NAMALWA (cell line): Measurements from ENCODE around the gene PPA1.
"Not testable (repeated sequence)": the region's sequence is repeated elsewhere in the genome, so short reads cannot be mapped to it uniquely, and the experiment has no call there.

Experiments
- DNase-seq: peaks from one replicate; pipeline ENCODE4 v3.0.0-alpha.2; 2015; ENCODE audit warnings: low spot score

PPA1 gene

GRCh38 chr10:70233109-70233938 lies at the start of gene PPA1:
PPA1 (minus strand) TSS chr10:70233429; CDS start chr10:70233327, 102 bp downstream.
- DNase-seq, result peak; percentile 98

GRCh38 chr10:70281609-70282008 lies 48.4 kb upstream of the PPA1 start:
- DNase-seq, result no peak

DNA sequence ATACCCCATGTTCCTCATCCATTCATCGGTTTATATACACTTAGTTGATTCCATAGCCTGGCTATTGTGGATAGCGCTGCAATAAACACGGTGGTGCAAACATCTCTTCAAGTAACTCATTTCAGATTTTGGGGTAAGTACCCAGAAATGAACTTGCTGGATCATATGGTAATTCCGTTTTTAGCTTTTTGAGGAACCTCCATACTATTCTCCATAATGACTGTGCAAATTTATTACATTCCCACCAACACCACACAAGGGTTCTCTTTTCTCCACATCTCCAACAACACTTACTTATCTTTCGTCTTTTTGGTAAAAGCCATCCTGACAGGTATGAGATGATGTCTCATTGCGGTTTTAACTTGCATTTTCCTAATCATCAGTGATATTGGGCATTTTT lies 46.9 kb upstream of the PPA1 start:
- DNase-seq, result no peak

- no peak for DNase-seq
Observed at GRCh38 chr10:70277396-70278030, 44.3 kb upstream of the PPA1 start.

DNA sequence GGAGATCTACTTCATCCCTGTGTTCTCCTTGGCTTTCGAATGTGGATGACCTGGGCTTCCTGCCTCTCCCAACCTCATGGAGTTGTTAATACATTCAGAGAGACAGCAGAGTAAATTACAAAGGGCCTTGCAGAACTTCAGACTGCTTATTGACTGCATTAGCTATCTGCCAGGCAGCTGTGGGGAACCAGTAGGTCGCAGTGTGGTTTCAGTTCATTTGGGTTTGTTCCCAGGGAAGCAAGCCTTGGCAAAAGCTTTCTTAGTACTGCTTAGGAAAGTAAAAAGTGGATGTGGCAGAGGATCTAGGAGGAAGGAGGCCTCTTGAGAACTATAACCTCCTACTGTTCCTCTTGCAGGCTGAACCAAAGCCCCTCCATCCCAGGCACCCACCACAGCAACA lies 41.4 kb upstream of the PPA1 start:
- no peak for DNase-seq

DNA sequence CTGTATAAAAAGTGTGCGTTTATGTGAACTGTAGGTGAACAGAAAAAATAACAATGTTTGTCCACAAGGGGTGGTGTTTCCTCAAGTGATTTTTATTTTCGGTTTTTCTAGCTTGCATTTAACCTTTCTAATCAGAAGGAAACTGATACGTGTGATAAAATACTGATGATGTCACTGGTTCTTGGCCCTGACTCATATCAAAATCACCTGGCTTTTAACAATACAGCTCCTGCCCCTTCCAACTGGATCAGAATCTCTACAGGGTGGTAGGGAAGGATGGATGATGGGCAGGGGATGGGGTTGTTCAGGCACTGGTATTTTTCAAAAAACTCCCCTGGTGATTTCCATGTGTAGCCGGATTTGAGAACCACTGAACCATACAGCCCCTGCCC lies 39.7 kb upstream of the PPA1 start:
- DNase-seq, result peak; percentile 60

DNA sequence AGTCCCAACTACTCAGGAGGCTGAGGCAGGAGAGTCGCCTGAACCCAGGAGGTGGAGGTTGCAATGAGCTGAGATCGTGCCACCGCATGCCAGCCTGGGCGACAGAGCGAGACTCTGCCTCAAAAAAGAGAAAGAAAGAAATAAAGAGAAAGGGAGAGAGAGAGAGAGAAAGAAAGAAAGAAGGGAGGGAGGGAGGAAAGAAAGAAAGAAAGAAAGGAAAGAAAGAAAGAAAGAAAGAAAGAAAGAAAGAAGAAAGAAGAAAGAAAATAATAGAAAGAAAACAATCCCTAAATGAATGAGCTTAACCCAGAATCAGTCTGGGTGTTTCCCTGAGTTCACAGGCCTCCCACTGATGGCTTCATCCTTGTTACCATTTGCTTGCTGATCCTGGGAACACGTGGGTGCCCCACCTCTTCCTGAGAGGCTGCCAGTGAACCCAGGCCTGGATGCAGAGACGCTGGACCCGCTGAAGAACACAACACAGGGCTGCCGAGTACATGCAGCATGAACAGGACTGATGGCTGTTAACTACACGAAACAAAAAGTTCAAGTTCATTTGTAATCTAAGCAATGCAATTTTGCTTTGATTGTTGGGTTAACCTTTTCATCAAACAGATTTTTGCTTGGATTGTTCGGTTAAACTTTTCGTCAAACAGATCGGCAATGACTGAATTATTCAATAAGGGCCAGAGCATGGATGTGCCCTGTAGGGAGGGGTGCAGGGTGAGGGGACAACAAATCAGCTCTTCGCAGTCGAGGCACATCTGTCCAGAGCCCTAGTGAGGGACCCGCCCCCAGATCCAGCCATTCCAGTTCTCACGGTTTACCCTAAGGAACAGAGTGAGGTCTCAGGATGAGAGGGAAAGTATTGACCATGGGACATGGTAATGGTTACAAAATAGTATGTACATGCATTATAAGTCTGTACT lies 39.0 kb upstream of the PPA1 start:
- DNase-seq, result no peak

DNA sequence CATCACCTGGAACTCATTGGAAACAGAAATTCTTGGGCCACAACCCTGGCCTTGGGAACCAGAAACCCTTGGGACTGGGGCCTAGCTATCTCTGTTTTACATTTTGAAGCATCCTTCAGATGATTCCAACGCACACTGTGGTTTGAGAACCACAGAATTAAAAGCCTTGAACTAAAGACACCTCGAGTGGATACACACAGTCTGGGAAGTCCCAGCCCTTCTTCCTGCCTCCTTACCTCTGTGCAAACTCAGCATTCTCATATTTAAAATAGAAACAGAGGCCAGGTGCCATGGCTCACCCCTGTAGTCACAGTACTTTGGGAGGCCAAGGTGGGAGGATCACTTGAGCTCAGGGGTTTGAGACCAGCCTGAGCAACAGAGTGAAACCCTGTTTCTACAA lies 37.7 kb upstream of the PPA1 start:
- DNase-seq, result no peak

DNA sequence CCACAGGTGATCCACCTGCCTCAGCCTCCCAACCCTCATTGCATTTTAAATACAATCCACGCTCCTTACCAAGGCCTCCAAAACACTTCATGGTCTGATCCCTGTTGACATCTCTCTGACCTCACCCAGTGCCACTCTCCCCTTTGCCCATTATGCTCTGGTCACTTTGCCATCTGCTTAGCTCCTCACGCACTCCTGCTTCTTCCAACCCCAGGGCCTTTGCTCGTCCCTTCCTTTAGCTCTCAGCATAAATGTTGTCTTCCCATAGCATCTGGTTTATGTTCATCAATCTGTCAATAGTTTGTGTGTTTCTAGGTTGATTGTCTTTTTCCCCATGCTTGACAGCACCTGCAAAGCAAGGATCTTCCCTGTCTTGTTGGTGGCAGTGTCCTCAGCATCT lies 36.5 kb upstream of the PPA1 start:
- no peak for DNase-seq

DNA sequence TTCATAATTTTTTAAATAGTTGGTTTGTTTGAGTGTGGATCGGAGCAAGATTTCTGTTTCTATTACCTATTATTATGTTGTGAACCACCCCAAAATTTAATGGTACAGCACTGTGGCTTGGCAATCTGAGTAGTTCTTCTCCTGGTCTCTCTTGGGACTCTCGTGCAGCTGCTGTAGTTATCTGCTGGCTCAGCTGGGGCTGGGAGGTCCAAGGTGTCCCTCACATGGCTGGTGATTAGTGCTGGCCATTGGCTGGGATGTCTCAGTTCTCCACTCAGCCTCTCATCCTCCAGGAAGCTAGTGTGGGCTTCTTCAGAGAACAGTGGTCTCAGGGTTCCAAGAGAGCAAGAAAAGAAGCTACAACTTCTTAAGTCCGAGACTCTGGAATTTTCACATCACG lies 35.1 kb upstream of the PPA1 start:
- DNase-seq, result no peak

GRCh38 chr10:70267161-70267933 lies 34.1 kb upstream of the PPA1 start:
- DNase-seq, result no peak

- no peak for DNase-seq
Observed at GRCh38 chr10:70266701-70267100, 33.5 kb upstream of the PPA1 start.

DNA sequence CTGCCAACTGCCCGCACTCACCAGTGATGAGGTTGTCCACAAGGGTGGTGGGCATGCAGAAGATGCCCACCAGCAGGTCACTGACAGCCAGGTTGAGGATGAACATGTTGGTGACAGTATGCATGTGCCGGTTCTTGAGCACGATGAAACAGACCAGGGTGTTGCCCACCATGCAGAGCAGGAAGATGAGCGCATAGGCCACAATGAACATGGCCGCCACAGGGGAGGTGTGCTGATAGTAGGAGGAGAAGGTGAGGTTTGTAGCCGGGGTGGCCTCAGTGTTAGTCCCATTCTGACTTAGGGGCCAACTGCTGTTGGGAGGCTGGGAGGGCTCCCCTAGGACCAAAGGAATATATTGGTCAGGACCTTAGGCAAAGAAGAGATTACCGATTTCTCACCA lies 32.8 kb upstream of the PPA1 start:
- DNase-seq, result no peak

DNA sequence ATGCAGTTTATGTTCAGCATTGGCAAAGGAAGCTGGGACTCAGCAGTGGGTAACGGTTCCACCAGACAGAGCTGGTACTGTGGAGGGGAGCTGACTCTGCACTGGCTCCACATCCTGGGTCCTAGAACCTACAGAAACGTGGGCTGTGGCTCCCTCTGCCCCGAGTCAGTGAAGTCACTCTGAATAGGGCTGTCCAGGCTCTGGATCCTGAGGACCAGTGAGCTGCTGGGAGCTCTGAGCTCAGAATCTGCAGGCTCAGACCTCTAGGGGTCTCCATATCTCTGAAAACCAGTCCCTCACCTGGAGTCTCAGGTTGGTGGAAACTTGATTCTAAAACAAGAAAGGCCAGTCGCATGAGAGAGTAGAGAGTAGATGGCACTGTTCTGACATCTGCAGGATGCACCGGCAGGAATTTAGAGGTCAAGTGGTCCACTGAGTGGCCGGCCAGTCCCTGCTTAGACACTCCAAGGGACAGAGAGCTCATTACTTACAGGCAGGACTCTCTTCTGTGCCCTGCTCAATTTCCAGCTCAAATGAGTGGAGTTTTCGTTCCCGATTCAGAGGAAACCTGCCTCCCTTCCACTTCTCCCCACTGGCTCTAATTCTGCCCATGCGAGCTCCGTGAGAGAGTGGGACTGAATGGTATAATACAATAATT lies 31.9 kb upstream of the PPA1 start:
- peak; percentile 21 for DNase-seq

GRCh38 chr10:70260734-70261133 lies 27.5 kb upstream of the PPA1 start:
- DNase-seq, result no peak

DNA sequence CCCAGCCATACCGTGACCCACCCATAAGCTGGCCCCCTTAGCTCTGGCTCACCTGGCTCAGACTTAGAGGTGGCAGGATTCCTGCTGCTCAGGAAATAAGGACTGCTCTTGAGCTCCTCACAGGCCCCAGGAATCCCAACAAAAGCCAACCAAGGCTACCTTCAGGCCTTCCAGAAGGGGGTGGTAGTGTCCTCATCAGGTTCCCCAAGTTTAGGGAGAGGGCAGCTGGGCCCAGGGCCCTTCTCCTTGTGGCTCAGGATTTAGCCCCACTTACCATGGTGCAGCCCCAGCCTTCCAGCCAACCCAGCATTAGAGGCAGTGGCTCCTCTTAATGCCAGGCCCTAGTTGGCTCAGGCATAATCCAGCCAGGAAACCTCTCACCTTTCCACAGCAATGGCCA lies 27.0 kb upstream of the PPA1 start:
- no peak for DNase-seq

GRCh38 chr10:70258216-70258615 lies 25.0 kb upstream of the PPA1 start:
- no peak for DNase-seq

GRCh38 chr10:70257816-70258215 lies 24.6 kb upstream of the PPA1 start:
- DNase-seq, result not testable (repeated sequence)

DNA sequence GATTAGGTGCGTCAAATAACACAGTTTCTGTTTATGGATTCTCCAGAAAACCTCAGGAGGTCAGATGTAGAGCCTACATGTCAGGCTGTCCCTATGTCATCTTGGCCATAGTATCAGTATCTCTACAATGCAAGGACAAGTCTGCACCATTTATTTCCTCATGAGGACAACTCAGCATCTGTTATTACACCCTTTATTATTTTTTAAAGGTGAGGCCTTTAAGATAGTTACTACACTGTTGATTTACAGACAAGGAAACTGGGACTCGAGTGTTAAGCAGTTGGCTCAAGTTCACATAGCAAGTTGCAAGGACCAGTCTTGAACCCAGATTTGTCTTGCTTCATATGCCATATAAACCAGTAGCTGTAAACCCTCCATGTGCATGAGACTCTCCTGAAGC lies 23.2 kb upstream of the PPA1 start:
- DNase-seq, result no peak

DNA sequence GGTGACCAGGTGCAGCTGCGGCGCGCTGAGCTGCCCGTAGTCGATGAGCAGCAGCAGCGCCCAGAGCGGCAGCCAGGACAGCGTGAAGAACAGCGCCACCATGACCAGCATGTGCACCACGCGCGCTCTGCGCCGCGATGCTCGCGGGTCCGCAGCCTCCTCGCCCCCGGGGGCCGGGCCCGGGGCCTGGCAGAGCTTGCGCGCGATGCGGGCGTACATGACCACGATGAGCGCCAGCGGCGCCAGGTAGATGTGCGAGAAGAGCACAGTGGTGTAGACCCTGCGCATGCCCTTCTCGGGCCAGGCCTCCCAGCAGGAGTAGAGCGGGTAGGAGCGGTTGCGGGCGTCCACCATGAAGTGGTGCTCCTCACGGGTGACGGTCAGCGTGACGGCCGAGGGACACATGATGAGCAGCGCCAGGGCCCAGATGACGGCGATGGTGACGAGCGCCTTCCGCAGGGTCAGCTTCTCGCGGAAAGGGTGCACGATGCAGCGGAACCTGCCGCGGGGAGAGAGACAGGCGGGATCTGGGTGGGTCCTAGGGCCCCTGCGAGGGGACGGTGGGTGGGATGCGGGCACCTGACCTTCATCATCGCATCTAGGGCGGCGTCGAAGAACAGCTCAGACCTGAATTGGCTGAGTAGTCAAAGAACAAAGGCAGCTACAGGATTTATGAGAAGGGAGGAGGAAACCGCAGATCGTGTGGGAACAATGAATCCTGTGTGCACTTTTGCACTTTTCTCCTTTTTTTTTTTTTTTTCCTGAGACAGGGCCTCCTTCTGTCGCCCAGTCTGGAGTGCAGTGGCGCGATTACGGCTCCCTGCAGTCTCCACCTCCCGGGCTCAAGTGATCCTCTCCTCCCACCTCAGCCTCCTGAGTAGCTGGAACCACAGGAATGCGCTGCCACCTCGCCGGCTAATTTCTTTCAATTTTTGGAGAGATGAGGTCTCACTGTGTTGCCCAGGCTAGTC lies 22.4 kb upstream of the PPA1 start:
- no peak for DNase-seq
